Measurements from ENCODE around the gene DND1.
"Not testable (repeated sequence)": the region's sequence is repeated elsewhere in the genome, so short reads cannot be mapped to it uniquely, and the experiment has no call there.

The DND1 gene

GRCh38 chr5:140673187-140673976 is at the start of gene DND1:
Gene DND1 (minus strand): TSS chr5:140673576. CDS start chr5:140673542, 34 bp downstream.
- no peak for DNase-seq (ENCODE audit: low read depth in 3 of 3)

- DNase-seq (ENCODE audit: low read depth in 3 of 3), result not testable (repeated sequence)
These were observed 48.0 kb upstream of the DND1 start for GRCh38 chr5:140721395-140721794.

- not testable (repeated sequence) for DNase-seq (ENCODE audit: low read depth in 3 of 3)
These were observed 47.4 kb upstream of the DND1 start for GRCh38 chr5:140720738-140721137.

GRCh38 chr5:140718266-140718592 is 44.9 kb upstream of the DND1 start:
- no peak for DNase-seq (ENCODE audit: low read depth in 3 of 3)

GRCh38 chr5:140716238-140716637 is 42.9 kb upstream of the DND1 start:
- DNase-seq (ENCODE audit: low read depth in 3 of 3), result not testable (repeated sequence)

DNA sequence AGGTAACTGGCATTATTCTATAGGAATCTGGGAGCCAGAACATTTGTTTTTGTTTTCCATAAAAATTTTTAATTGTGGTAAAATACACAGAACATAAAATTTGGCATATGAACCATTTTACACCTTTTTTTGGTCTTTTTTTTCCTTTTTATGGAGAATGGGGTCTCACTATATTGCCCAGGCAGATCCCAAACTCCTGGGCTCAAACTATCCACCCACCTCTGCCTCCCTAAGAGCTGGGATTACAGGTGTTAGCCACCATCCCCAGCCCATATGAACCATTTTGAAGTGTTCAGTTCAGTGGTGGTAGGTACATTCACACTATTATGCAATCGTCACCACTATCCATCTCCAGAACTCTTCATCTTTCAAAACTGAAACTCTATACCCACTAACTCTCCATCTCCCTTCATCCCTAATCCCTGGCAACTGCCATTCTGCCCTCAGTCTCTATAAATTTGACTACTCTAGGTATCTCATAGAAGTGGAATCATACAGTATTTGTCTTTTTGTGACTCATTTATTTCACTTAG is 40.3 kb upstream of the DND1 start:
- no peak for DNase-seq (ENCODE audit: low read depth in 3 of 3)

GRCh38 chr5:140711794-140712193 is 38.4 kb upstream of the DND1 start:
- DNase-seq (ENCODE audit: low read depth in 3 of 3), result no peak

DNA sequence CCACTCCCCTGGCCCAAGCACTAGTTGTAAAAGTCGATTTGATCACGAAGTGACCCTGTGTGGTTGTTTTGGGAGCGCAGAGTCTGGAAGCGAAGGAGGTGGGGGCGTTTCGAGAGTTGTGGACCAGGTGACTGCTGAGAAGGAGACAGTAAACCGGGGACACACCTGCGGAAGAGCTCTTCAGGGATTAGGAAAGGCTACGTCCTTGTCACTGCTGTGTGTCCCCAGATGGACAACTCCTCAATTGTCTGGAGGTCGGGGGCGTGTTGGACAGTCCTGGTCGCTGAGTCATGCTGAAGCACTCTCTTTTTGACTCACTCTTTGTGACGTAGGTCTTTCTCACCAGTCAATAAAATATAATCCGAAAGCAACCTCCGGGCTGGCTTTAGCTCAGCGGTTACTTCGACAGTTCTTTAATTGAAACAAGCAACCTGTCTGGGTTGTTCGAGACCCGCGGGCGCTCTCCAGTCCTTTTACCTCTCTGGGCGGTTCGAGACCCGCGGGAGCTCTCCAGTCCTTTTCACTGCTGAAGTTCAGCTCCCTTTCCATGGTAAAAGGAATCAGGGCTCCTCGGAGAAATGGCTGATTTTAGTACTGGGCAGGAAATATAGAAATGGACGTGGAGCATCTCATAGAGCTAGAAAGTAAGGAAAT is 37.6 kb upstream of the DND1 start:
- peak; percentile 63 to 80 (median 76) for DNase-seq (ENCODE audit: low read depth in 3 of 3)

- not testable (repeated sequence) for DNase-seq (ENCODE audit: low read depth in 3 of 3)
These were observed 35.4 kb upstream of the DND1 start for GRCh38 chr5:140708787-140709186.

- DNase-seq (ENCODE audit: low read depth in 3 of 3), result no peak
These were observed 34.4 kb upstream of the DND1 start for GRCh38 chr5:140707812-140708211.

GRCh38 chr5:140700177-140701144 is 27.1 kb upstream of the DND1 start, which contains the start of gene ZMAT2:
Gene ZMAT2 (plus strand): TSS chr5:140700447. CDS start chr5:140700461, 14 bp downstream.
- peak; percentile 70 to 89 (median 88) for DNase-seq (ENCODE audit: low read depth in 3 of 3)

GRCh38 chr5:140696891-140697492 is 23.6 kb upstream of the DND1 start:
- no peak for DNase-seq (ENCODE audit: low read depth in 3 of 3)

- no peak for DNase-seq (ENCODE audit: low read depth in 3 of 3)
These were observed 20.9 kb upstream of the DND1 start for GRCh38 chr5:140694276-140694675.

DNA sequence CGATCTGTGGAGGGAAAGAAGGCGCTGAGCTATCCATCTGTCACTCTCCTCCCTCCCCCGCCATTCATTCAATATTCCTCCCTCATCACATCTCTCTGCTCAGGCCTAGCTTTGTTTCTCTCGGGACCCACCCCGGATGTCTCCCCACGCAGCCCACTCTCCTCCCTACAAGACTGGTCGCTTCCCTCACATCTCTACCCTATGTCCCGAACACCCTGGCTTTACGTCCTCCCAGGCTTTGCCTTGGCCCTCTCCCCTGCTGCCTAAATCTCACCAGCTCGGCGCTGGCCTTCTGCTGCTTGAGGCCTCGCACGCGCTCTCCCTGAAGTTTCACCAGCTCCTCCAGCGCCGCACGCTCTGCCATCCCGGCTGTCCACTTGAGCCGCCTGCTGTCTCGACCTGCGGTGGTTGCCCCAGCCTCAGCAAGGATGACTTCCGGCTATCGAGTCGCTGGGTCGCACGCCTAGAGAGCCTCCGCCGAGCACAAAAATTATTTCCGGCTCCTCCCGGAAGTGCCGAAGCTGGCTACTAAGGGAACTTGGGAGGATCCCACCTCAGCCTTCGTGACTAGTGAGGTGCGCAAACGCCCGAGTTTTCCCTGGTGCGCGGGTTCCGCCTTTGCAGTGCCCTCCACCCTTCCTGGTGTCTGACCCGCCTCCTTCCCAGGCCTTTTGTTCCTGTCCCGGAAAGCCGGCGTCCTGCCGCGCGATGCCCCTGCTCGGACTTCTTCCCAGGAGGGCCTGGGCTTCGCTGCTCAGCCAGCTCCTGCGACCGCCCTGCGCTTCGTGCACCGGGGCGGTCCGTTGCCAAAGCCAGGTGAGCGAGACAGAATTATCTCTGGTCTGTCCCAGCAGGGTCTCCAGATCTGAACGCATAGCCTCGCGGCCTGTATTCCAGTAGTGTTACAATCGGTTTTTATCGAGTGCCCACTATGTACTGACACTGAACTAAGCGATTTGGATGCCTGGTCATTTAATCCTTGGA is 17.9 kb upstream of the DND1 start, which contains the start of the genes HARS1 and HARS2:
HARS1 (minus strand) TSS at position 430 of the 984 bp plus-strand sequence; CDS start at position 364, 66 bp downstream.
HARS2 (plus strand) TSS at position 515 of the 984 bp plus-strand sequence; CDS start at position 709, 194 bp downstream.
- DNase-seq (ENCODE audit: low read depth in 3 of 3), result peak; percentile 58 to 68 (median 66)

GRCh38 chr5:140690376-140690932 is 17.1 kb upstream of the DND1 start:
- no peak for DNase-seq (ENCODE audit: low read depth in 3 of 3)

DNA sequence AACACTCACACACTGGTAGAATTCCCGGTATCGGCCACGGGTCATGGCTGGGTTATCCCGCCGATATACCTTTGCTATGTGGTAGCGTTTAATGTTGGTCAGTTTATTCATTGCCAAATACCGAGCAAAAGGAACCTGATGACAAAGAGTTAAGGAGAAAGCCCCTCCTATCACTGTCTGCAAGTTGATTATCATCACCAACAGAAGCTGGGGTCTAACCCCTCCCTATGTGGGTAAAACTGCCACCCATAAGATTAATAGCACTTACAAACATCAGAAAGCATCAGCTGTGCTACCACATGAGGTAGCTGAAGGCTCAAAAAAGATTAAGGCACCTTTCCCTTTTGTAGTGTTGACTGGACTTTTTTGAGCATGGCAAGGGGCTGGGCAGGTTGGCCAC is 5.6 kb upstream of the DND1 start:
- DNase-seq (ENCODE audit: low read depth in 3 of 3), result no peak

GRCh38 chr5:140677947-140678346 is 4.6 kb upstream of the DND1 start:
- no peak for DNase-seq (ENCODE audit: low read depth in 3 of 3)

DNA sequence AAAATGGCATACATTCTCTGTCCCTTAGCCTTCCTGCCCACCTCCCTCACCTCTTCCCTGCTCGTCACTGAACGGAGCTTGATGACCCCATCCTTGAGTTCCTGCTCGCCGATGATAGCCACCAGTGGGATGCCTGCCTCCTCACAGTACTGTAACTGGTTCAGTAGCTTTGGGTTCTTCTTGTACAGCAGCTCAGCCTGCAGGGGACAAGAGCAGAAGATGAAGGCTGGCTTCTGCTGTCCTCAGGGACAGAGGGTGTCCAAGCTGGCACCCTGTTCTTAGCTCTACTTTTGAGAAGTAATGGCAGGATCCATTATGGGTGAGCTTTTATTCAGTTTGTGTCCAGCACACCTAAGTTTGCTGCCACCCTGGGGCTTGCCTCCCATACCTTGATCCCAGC is 1.3 kb upstream of the DND1 start:
- DNase-seq (ENCODE audit: low read depth in 3 of 3), result no peak

GRCh38 chr5:140674211-140674610 is 835 bp upstream of the DND1 start:
- no peak for DNase-seq (ENCODE audit: low read depth in 3 of 3)

All from stimulated activated CD4-positive, alpha-beta T cell treated with anti-CD3 and anti-CD28 coated beads, TNF-alpha, amount 100 ng/mL, for 4 hours (primary cell).